PC-9 (cell line): ENCODE results near the gene ITSN2. TPM values are rescaled to one million over a fixed set of nuclear protein-coding genes. Genes with fewer than 3 reads are reported as not detected.

Source experiments
- BruUV-seq: library from RNA; stranded (reverse); fragments of 400-500 nt; replicated peaks from 2 replicates; lab custom pipeline; 2021; lab: Mats Ljungman, UMichigan
- CTCF ChIA-PET: fragments of 300-600 bp; sonication (Branson Sonifier 250); formaldehyde crosslinking; loops from one replicate; lab custom pipeline; 2022; ENCODE audit warnings: antibody characterized with exemption; lab: Charles Lee
- POLR2A ChIA-PET: fragments of 300-600 bp; sonication (Branson Sonifier 250); formaldehyde crosslinking; loops from one replicate; lab custom pipeline; 2022; ENCODE audit warnings: antibody characterized with exemption; ENCODE audit not compliant: unreplicated experiment; lab: Charles Lee
- DNase-seq, 2 experiments: peaks; one replicate each; pipeline versions ENCODE4 v3.0.0 to v3.0.0-alpha.2; 2015 to 2022; ENCODE audit warnings: mixed read lengths in 1 of 2
- H2AFZ ChIP-seq: fragments of 200-600 bp; sonication (generic); 2 replicates; pipeline ENCODE4 v1.8.1; 2017; ENCODE audit warnings: antibody characterized with exemption
- H3F3A ChIP-seq: fragments of 200-600 bp; sonication (generic); 2 replicates; pipeline ENCODE4 v1.8.1; 2017; ENCODE audit warnings: antibody characterized with exemption, mild to moderate bottlenecking, low read depth; ENCODE audit not compliant: insufficient read depth
- H3K27ac ChIP-seq: fragments of 200-600 bp; sonication (generic); 2 replicates; pipeline ENCODE4 v1.6.1; 2016; ENCODE audit warnings: mixed run types
- H3K27me3 ChIP-seq: fragments of 200-600 bp; sonication (generic); 2 replicates; pipeline ENCODE4 v1.6.1; 2016; ENCODE audit warnings: low read depth, mixed run types; ENCODE audit not compliant: insufficient read depth
- H3K36me3 ChIP-seq: fragments of 200-600 bp; sonication (generic); 2 replicates; pipeline ENCODE4 v1.6.1; 2016; ENCODE audit warnings: low read depth, mixed run types
- H3K4me1 ChIP-seq: fragments of 200-600 bp; sonication (generic); replicated peaks from 2 replicates; pipeline ENCODE4 v1.6.1; 2016; ENCODE audit warnings: mixed run types; ENCODE audit not compliant: insufficient read depth
- H3K4me2 ChIP-seq: fragments of 200-600 bp; sonication (generic); 2 replicates; pipeline ENCODE4 v1.6.1; 2017; ENCODE audit warnings: mixed run types
- H3K4me3 ChIP-seq: fragments of 200-600 bp; sonication (generic); 2 replicates; pipeline ENCODE4 v1.6.1; 2016; ENCODE audit warnings: mixed run types
- H3K79me2 ChIP-seq: fragments of 200-600 bp; sonication (generic); 2 replicates; pipeline ENCODE4 v1.6.1; 2017; ENCODE audit warnings: low read depth, mixed run types
- H3K9me2 ChIP-seq: fragments of 200-600 bp; sonication (generic); 2 replicates; pipeline ENCODE4 v1.8.1; 2017; ENCODE audit warnings: mild to moderate bottlenecking; ENCODE audit not compliant: insufficient read depth
- H3K9me3 ChIP-seq: fragments of 200-600 bp; sonication (generic); 2 replicates; pipeline ENCODE4 v1.8.1; 2016; ENCODE audit warnings: low read depth; ENCODE audit not compliant: insufficient read depth
- H4K20me1 ChIP-seq: fragments of 200-600 bp; sonication (generic); 2 replicates; pipeline ENCODE4 v1.8.1; 2017; ENCODE audit not compliant: insufficient read depth
- EZH2 ChIP-seq: fragments of 200-600 bp; sonication (generic); IDR thresholded peaks from 2 replicates; pipeline ENCODE4 v1.8.0; 2017; ENCODE audit warnings: antibody characterized with exemption, low read depth
- intact Hi-C: fragments of 100-400 bp; cut with micrococcal nuclease; formaldehyde crosslinking; loops from one replicate; pipeline ENCODE4 v1.10.0; 2022; ENCODE audit not compliant: unreplicated experiment
- total RNA-seq: library from RNA; stranded (reverse); gene quantifications from 2 replicates; pipeline ENCODE4 v1.2.3, GENCODE V29; 2021
- TF ChIP-seq, protein P1 (sequence below): fragments of 200-600 bp; sonication (generic); conservative IDR thresholded peaks from 2 replicates; pipeline ENCODE4 v1.6.1; 2017; ENCODE audit warnings: mixed run types, antibody characterized with exemption, mild to moderate bottlenecking, moderate library complexity

The ITSN2 gene
- total RNA-seq, 1 experiment from 2014 or later, result 28.4 TPM

- ChIA-PET CTCF (no interaction called here), POLR2A (interaction anchor here (0.7 kb wide), 1 partner anchor 52 kb away, joined by 4 read pairs; no protein-coding TSS in a partner anchor)
- TF ChIP-seq, protein P1, sequence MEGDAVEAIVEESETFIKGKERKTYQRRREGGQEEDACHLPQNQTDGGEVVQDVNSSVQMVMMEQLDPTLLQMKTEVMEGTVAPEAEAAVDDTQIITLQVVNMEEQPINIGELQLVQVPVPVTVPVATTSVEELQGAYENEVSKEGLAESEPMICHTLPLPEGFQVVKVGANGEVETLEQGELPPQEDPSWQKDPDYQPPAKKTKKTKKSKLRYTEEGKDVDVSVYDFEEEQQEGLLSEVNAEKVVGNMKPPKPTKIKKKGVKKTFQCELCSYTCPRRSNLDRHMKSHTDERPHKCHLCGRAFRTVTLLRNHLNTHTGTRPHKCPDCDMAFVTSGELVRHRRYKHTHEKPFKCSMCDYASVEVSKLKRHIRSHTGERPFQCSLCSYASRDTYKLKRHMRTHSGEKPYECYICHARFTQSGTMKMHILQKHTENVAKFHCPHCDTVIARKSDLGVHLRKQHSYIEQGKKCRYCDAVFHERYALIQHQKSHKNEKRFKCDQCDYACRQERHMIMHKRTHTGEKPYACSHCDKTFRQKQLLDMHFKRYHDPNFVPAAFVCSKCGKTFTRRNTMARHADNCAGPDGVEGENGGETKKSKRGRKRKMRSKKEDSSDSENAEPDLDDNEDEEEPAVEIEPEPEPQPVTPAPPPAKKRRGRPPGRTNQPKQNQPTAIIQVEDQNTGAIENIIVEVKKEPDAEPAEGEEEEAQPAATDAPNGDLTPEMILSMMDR, result no peak
- no peak for TF ChIP-seq EZH2
- DNase-seq, result no peak
- Histone ChIP-seq H3F3A (no peaks in the 10 kb centered on the region; the same call in 1 of the 2 replicates), H2AFZ (no peak overlapping the region), H3K79me2 (no peaks in the 10 kb centered on the region), H3K4me3 (no peak overlapping the region), H3K4me1 (no peaks in the 10 kb centered on the region), H3K27ac (no peak overlapping the region), H3K4me2 (no peak overlapping the region), H3K9me2 (no peaks in the 10 kb centered on the region), H3K36me3 (0 out of 2 replicates have a peak, but pooled peaks cover 4% of the 10 kb centered on the region), H3K9me3 (no peaks in the 10 kb centered on the region), H3K27me3 (no peaks in the 10 kb centered on the region), H4K20me1 (no peaks in the 10 kb centered on the region)
- no TSS peak for BruUV-seq
- intact Hi-C loops, result no loop called here
Measured at GRCh38 chr2:24203787-24204150, 156.6 kb downstream of the ITSN2 start.

DNA sequence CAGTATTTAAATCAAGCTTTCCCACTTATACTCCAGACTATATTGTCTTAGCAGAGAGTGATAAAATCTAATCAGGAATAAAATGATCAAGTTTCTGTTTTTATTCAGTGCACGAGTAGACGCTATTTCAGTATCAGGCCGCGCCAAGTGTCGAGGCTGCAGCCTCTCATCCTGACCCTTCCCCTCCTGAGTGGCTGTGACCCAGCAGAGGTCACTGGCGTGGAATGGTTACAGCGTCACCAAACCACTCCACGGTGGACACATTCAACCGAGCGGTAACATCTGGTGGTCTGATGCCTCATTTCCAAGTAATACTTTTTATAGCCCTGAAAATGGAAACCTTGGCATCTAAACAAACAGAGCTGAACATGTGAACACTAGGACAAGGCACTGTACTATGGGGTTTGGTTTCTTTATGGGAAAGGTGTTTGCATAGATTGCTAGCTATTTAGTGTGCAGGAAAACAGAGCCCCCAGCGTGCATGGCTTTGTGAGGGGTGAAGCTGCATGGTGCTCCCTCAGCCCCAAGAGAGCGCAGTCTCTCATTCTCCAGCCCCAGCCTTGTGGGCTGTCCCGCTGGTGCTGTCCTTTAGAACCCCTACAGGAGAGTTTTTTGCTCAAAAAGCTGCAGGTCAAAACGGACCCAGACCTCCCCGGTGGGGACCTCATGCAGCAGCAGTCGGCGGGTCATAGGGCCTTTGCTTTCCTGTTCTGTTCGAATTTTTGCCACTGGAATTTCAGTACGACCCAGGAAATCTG is 157.1 kb downstream of the ITSN2 start:
- CTCF ChIA-PET, result no interaction called here

DNA sequence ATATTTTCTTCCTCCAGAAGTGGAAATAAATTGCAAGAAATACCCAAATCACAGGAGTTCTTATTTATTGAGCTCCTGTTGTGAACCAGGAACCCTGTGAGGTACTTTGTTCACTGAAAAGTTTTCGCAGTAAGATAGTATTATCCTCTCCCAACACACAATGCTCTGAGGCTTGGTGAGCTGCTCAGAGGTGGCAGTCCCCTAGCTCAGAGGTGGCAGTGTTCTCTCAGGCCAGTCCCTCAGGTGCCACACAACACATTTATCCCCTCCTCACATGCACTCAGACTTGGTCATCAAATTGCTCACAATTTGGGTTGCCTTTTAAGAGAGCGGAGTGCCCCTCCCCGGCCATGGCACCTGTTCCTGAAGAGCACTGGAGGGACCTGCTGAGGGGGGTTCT is 159.5 kb downstream of the ITSN2 start:
- no peaks in the 10 kb centered on the region for H3K79me2 ChIP-seq
- no peaks in the 10 kb centered on the region for H3K4me1 ChIP-seq
- H4K20me1 ChIP-seq, result no peaks in the 10 kb centered on the region
- H3K27ac ChIP-seq, result no peak overlapping the region
- H3F3A ChIP-seq, result no peaks in the 10 kb centered on the region; the same call in 1 of the 2 replicates
- no peak overlapping the region for H2AFZ ChIP-seq
- BruUV-seq, result no TSS peak
- DNase-seq, result no peak
- H3K9me2 ChIP-seq, result no peaks in the 10 kb centered on the region
- ChIA-PET POLR2A (interaction anchor here (0.6 kb wide), 1 partner anchor 819 kb away, joined by 3 read pairs; no protein-coding TSS in a partner anchor), CTCF (no interaction called here)
- no peaks in the 10 kb centered on the region; the same call in 1 of the 2 replicates for H3K27me3 ChIP-seq
- H3K4me2 ChIP-seq, result no peak overlapping the region
- 0 out of 2 replicates have a peak, but pooled peaks cover 4% of the 10 kb centered on the region for H3K36me3 ChIP-seq
- H3K9me3 ChIP-seq, result no peaks in the 10 kb centered on the region
- H3K4me3 ChIP-seq, result no peak overlapping the region
- no peak for TF ChIP-seq EZH2
- TF ChIP-seq, protein P1, result no peak
- intact Hi-C loops, result no loop called here

More for the DNA sequence above, 157.1 kb downstream of the ITSN2 start:
- no peak overlapping the region for H3K4me3 ChIP-seq
- intact Hi-C loops, result no loop called here
- H3K4me1 ChIP-seq, result no peaks in the 10 kb centered on the region
- no peaks in the 10 kb centered on the region for H3K9me3 ChIP-seq
- no peaks in the 10 kb centered on the region for H3K27me3 ChIP-seq
- no peak overlapping the region for H3K27ac ChIP-seq
- no peaks in the 10 kb centered on the region for H3K9me2 ChIP-seq
- BruUV-seq, result no TSS peak
- H3K4me2 ChIP-seq, result no peak overlapping the region
- H2AFZ ChIP-seq, result no peak overlapping the region
- TF ChIP-seq, protein P1, result no peak
- no peak for TF ChIP-seq EZH2
- H3F3A ChIP-seq, result no peaks in the 10 kb centered on the region; the same call in 1 of the 2 replicates
- H4K20me1 ChIP-seq, result no peaks in the 10 kb centered on the region
- POLR2A ChIA-PET, result no interaction called here
- H3K36me3 ChIP-seq, result 0 out of 2 replicates have a peak, but pooled peaks cover 4% of the 10 kb centered on the region
- no peaks in the 10 kb centered on the region for H3K79me2 ChIP-seq
- DNase-seq, result no peak
